HEK293 (cell line): ENCODE measurements around the gene PILRB.

ENCODE experiments used
- CTCF ChIA-PET: fragments of 350-600 bp; formaldehyde crosslinking; extraction: SDS; loops from one replicate; lab custom pipeline; 2021; ENCODE audit warnings: antibody characterized with exemption; lab: Yijun Ruan, JAX
- POLR2A ChIA-PET: fragments of 300-600 bp; formaldehyde crosslinking; extraction: SDS; loops from one replicate; lab custom pipeline; 2020; ENCODE audit warnings: antibody characterized with exemption, inconsistent platforms; lab: Yijun Ruan, JAX
- H3K27ac ChIP-seq: fragments of 200-500 bp; sonication (Bioruptor generic); 2 replicates; pipeline ENCODE4 v1.5.1; 2014; ENCODE audit warnings: low read depth, low read length, control low read depth, inconsistent platforms; ENCODE audit errors: extremely low read depth
- H3K36me3 ChIP-seq, 2 experiments: fragments of 200-500 bp in 1 of 2; sonication (Bioruptor generic) in 1 of 2; 1 replicate in 1 of 2; 2 replicates in 1 of 2; pipeline ENCODE4 v1.5.1; 2014 to 2017; ENCODE audit warnings: inconsistent platforms in 2 of 2, low read length in 2 of 2; ENCODE audit not compliant: control insufficient read depth in 2 of 2, insufficient read depth in 1 of 2
- H3K4me1 ChIP-seq: fragments of 200-500 bp; sonication (Bioruptor generic); 2 replicates; pipeline ENCODE4 v1.5.1; 2014; ENCODE audit warnings: mild to moderate bottlenecking, low read length, inconsistent platforms; ENCODE audit not compliant: control insufficient read depth, insufficient read depth
- H3K4me3 ChIP-seq: 2 replicates; pipeline ENCODE4 v1.5.1; 2011; ENCODE audit warnings: low read depth, mild to moderate bottlenecking, control low read depth, low read length, moderate library complexity
- H3K9me3 ChIP-seq: fragments of 200-500 bp; sonication (Bioruptor generic); 2 replicates; pipeline ENCODE4 v1.5.1; 2014; ENCODE audit warnings: low read depth, low read length, inconsistent platforms; ENCODE audit not compliant: control insufficient read depth, insufficient read depth
- KLF1 ChIP-seq: fragments of 450-650 bp; formaldehyde crosslinking; IDR thresholded peaks from 2 replicates; pipeline ENCODE4 v1.5.1; 2016; ENCODE audit warnings: missing biosample characterization, missing genetic modification characterization
- MEIS1 ChIP-seq: sonication (generic); formaldehyde crosslinking; IDR thresholded peaks from 2 replicates; pipeline ENCODE4 v1.8.1; 2022; ENCODE audit warnings: missing genetic modification reagents, mild to moderate bottlenecking, borderline replicate concordance
- MYNN ChIP-seq: fragments of 450-650 bp; formaldehyde crosslinking; IDR thresholded peaks from 2 replicates; pipeline ENCODE4 v1.5.1; 2016; ENCODE audit warnings: missing biosample characterization, missing genetic modification characterization, borderline replicate concordance
- OVOL3 ChIP-seq: fragments of 450-650 bp; formaldehyde crosslinking; IDR thresholded peaks from 2 replicates; pipeline ENCODE4 v1.5.1; 2016; ENCODE audit warnings: missing biosample characterization, missing genetic modification characterization
- ZBTB20 ChIP-seq: fragments of 450-650 bp; formaldehyde crosslinking; IDR thresholded peaks from 2 replicates; pipeline ENCODE4 v1.5.1; 2016; ENCODE audit warnings: missing biosample characterization, missing genetic modification characterization
- ZBTB21 ChIP-seq: fragments of 450-650 bp; formaldehyde crosslinking; IDR thresholded peaks from 2 replicates; pipeline ENCODE4 v1.5.1; 2017; ENCODE audit warnings: missing biosample characterization, missing genetic modification characterization
- ZFP3 ChIP-seq: fragments of 450-650 bp; formaldehyde crosslinking; IDR thresholded peaks from 2 replicates; pipeline ENCODE4 v1.5.1; 2016; ENCODE audit warnings: low read depth, missing biosample characterization, missing genetic modification characterization
- ZNF121 ChIP-seq: fragments of 450-650 bp; formaldehyde crosslinking; IDR thresholded peaks from 2 replicates; pipeline ENCODE4 v1.5.1; 2016; ENCODE audit warnings: missing biosample characterization, missing genetic modification characterization
- ZNF311 ChIP-seq: fragments of 450-650 bp; formaldehyde crosslinking; IDR thresholded peaks from 2 replicates; pipeline ENCODE4 v1.5.1; 2017; ENCODE audit warnings: missing biosample characterization, missing genetic modification characterization, borderline replicate concordance
- ZNF37A ChIP-seq: fragments of 450-650 bp; IDR thresholded peaks from 2 replicates; pipeline ENCODE4 v1.5.1; 2018; ENCODE audit warnings: missing biosample characterization, missing genetic modification characterization
- ZNF394 ChIP-seq: fragments of 450-650 bp; formaldehyde crosslinking; IDR thresholded peaks from 2 replicates; pipeline ENCODE4 v1.5.1; 2016; ENCODE audit warnings: missing biosample characterization, missing genetic modification characterization, mild to moderate bottlenecking, moderate library complexity, borderline replicate concordance
- ZNF433 ChIP-seq: fragments of 450-650 bp; formaldehyde crosslinking; IDR thresholded peaks from 2 replicates; pipeline ENCODE4 v1.5.1; 2016; ENCODE audit warnings: missing biosample characterization, missing genetic modification characterization, low read depth
- ZNF529 ChIP-seq: fragments of 450-650 bp; formaldehyde crosslinking; IDR thresholded peaks from 2 replicates; pipeline ENCODE4 v1.5.1; 2017; ENCODE audit warnings: missing genetic modification characterization, missing biosample characterization; ENCODE audit not compliant: insufficient replicate concordance
- ZNF777 ChIP-seq: fragments of 450-650 bp; formaldehyde crosslinking; IDR thresholded peaks from 2 replicates; pipeline ENCODE4 v1.5.1; 2017; ENCODE audit warnings: missing biosample characterization, missing genetic modification characterization, borderline replicate concordance
- TF ChIP-seq, protein P1 (sequence below): fragments of 450-650 bp; formaldehyde crosslinking; IDR thresholded peaks from 2 replicates; pipeline ENCODE4 v1.5.1; 2016; ENCODE audit warnings: missing biosample characterization, missing genetic modification characterization
- TF ChIP-seq, protein P2 (sequence below): fragments of 450-650 bp; formaldehyde crosslinking; IDR thresholded peaks from 2 replicates; pipeline ENCODE4 v1.5.1; 2016; ENCODE audit warnings: missing biosample characterization, missing genetic modification characterization, borderline replicate concordance
- TF ChIP-seq, protein P3 (sequence below): fragments of 450-650 bp; formaldehyde crosslinking; IDR thresholded peaks from 2 replicates; pipeline ENCODE4 v1.5.1; 2016; ENCODE audit warnings: missing biosample characterization, missing genetic modification characterization
- TF ChIP-seq, protein P4 (sequence below): fragments of 450-650 bp; formaldehyde crosslinking; IDR thresholded peaks from 2 replicates; pipeline ENCODE4 v1.5.1; 2016; ENCODE audit warnings: missing biosample characterization, missing genetic modification characterization

Gene PILRB

DNA sequence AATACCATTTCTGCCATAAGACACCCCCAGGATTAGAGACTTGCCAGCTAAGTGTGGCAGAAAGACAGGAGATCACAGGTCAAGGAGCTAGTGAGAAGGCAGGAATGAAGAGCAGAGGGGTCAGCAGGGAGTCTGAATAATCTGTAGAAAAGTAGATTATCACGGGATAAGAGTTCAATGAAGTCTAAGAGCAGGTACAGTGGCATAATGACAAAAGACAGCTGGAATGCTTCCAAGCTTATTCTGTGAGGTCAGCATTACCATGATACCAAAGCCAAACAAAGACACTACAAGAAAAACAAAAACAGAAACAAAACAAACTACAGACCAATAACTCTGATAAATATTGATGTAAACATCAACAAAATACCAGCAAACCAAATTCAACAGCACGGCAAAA is 36.2 kb downstream of the PILRB start:
- H3K9me3 ChIP-seq: no peaks in the 10 kb centered on the region
- H3K4me3 ChIP-seq: no peak overlapping the region
- no peaks in the 10 kb centered on the region for H3K36me3 ChIP-seq
- CTCF ChIA-PET: interaction anchor here (0.6 to 1.5 kb wide), 4 partner anchors 9 to 264 kb away, joined by 3 to 8 read pairs (median 4); no protein-coding TSS in a partner anchor
- H3K4me1 ChIP-seq: no peaks in the 10 kb centered on the region
- no peak overlapping the region for H3K27ac ChIP-seq
- 0 out of 2 replicates have a peak, but pooled peaks have one; percentile 32 for TF ChIP-seq ZBTB20 (tag by site-specific recombination)
- TF ChIP-seq, protein P1, sequence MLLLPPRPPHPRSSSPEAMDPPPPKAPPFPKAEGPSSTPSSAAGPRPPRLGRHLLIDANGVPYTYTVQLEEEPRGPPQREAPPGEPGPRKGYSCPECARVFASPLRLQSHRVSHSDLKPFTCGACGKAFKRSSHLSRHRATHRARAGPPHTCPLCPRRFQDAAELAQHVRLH: no peak
- POLR2A ChIA-PET: interaction anchor here (1.7 kb wide), 1 partner anchor 35 kb away, joined by 6 read pairs; the partner anchor contains the start of genes MEPCE and ZCWPW1

- CTCF ChIA-PET: interaction anchor here (1.0 to 3.7 kb wide), 2 partner anchors 11 to 51 kb away, joined by 3 to 13 read pairs; no protein-coding TSS in a partner anchor
- POLR2A ChIA-PET: no interaction called here
- Histone ChIP-seq H3K36me3 (no peaks in the 10 kb centered on the region), H3K9me3 (no peaks in the 10 kb centered on the region), H3K4me1 (no peaks in the 10 kb centered on the region), H3K27ac (no peak overlapping the region), H3K4me3 (no peak overlapping the region)
- TF ChIP-seq ZNF529 (tag by site-specific recombination) (no peak), OVOL3 (tag by site-specific recombination) (no peak), ZNF37A (no peak), MEIS1 (CRISPR knock-in tag) (no peak), ZFP3 (no peak), ZNF777 (tag by site-specific recombination) (no peak), ZNF394 (tag by site-specific recombination) (no peak), ZNF433 (tag by site-specific recombination) (no peak), MYNN (no peak), ZNF311 (no peak)
- TF ChIP-seq, protein P2, sequence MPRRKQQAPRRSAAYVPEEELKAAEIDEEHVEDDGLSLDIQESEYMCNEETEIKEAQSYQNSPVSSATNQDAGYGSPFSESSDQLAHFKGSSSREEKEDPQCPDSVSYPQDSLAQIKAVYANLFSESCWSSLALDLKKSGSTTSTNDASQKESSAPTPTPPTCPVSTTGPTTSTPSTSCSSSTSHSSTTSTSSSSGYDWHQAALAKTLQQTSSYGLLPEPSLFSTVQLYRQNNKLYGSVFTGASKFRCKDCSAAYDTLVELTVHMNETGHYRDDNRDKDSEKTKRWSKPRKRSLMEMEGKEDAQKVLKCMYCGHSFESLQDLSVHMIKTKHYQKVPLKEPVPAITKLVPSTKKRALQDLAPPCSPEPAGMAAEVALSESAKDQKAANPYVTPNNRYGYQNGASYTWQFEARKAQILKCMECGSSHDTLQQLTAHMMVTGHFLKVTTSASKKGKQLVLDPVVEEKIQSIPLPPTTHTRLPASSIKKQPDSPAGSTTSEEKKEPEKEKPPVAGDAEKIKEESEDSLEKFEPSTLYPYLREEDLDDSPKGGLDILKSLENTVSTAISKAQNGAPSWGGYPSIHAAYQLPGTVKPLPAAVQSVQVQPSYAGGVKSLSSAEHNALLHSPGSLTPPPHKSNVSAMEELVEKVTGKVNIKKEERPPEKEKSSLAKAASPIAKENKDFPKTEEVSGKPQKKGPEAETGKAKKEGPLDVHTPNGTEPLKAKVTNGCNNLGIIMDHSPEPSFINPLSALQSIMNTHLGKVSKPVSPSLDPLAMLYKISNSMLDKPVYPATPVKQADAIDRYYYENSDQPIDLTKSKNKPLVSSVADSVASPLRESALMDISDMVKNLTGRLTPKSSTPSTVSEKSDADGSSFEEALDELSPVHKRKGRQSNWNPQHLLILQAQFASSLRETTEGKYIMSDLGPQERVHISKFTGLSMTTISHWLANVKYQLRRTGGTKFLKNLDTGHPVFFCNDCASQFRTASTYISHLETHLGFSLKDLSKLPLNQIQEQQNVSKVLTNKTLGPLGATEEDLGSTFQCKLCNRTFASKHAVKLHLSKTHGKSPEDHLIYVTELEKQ (tag by site-specific recombination): no peak
These were observed 38.6 kb downstream of the PILRB start for GRCh38 chr7:100396421-100396982.

DNA sequence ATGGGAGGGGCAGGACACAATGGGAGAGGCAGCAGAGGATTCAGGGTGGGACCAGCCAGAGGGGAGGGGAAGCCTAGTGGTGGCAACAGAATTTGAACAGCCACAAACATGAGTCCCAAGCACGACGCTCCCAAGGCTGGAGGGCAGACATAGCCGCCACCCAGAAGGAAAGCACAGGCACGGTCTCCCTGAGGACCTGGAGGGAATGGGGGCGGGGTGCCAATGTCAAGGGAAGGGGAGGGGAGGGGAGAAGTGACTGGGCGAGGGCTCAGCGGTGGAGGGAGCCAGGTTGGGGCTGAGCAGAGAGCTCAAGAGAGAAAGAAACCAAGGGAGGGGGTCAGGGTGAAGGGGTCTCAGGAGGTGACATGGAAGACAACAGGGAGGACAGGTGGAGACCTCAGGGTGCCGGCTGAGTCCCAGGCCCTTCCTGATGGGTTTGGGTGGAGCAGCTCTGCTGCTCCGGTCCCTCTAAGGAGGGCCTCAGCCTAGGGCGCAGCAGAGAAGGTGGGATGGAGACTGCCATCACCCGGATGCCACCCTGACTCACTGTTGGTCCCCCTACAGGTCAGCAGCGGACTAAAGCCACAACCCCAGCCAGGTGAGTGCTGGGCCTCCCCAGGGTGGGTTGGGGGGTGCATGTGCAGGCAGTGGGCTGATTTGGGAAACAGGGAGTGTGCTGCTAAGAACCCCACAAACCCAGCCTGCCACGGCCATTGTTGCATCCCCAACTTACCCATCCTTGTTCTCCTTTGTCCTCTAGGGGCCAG is 39.6 kb downstream of the PILRB start:
- H3K4me1 ChIP-seq: no peaks in the 10 kb centered on the region
- CTCF ChIA-PET: interaction anchor here (0.9 to 3.7 kb wide), 2 partner anchors 10 to 22 kb away, joined by 3 to 13 read pairs; no protein-coding TSS in a partner anchor
- no peak overlapping the region for H3K4me3 ChIP-seq
- TF ChIP-seq, protein P3, sequence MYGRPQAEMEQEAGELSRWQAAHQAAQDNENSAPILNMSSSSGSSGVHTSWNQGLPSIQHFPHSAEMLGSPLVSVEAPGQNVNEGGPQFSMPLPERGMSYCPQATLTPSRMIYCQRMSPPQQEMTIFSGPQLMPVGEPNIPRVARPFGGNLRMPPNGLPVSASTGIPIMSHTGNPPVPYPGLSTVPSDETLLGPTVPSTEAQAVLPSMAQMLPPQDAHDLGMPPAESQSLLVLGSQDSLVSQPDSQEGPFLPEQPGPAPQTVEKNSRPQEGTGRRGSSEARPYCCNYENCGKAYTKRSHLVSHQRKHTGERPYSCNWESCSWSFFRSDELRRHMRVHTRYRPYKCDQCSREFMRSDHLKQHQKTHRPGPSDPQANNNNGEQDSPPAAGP (tag by site-specific recombination): 0 out of 2 replicates have a peak, but pooled peaks have one; percentile 26
- TF ChIP-seq, protein P4, sequence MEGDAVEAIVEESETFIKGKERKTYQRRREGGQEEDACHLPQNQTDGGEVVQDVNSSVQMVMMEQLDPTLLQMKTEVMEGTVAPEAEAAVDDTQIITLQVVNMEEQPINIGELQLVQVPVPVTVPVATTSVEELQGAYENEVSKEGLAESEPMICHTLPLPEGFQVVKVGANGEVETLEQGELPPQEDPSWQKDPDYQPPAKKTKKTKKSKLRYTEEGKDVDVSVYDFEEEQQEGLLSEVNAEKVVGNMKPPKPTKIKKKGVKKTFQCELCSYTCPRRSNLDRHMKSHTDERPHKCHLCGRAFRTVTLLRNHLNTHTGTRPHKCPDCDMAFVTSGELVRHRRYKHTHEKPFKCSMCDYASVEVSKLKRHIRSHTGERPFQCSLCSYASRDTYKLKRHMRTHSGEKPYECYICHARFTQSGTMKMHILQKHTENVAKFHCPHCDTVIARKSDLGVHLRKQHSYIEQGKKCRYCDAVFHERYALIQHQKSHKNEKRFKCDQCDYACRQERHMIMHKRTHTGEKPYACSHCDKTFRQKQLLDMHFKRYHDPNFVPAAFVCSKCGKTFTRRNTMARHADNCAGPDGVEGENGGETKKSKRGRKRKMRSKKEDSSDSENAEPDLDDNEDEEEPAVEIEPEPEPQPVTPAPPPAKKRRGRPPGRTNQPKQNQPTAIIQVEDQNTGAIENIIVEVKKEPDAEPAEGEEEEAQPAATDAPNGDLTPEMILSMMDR (tag by site-specific recombination): peak; percentile 35
- TF ChIP-seq ZNF121: no peak
- TF ChIP-seq KLF1 (tag by site-specific recombination): peak; percentile 71; the same call in 1 of the 2 replicates
- no peak for TF ChIP-seq ZBTB21
- H3K36me3 ChIP-seq: no peaks in the 10 kb centered on the region
- H3K9me3 ChIP-seq: no peaks in the 10 kb centered on the region
- no peak overlapping the region for H3K27ac ChIP-seq
- POLR2A ChIA-PET: no interaction called here
